Measurements from ENCODE around the gene ZNF598.

DNA sequence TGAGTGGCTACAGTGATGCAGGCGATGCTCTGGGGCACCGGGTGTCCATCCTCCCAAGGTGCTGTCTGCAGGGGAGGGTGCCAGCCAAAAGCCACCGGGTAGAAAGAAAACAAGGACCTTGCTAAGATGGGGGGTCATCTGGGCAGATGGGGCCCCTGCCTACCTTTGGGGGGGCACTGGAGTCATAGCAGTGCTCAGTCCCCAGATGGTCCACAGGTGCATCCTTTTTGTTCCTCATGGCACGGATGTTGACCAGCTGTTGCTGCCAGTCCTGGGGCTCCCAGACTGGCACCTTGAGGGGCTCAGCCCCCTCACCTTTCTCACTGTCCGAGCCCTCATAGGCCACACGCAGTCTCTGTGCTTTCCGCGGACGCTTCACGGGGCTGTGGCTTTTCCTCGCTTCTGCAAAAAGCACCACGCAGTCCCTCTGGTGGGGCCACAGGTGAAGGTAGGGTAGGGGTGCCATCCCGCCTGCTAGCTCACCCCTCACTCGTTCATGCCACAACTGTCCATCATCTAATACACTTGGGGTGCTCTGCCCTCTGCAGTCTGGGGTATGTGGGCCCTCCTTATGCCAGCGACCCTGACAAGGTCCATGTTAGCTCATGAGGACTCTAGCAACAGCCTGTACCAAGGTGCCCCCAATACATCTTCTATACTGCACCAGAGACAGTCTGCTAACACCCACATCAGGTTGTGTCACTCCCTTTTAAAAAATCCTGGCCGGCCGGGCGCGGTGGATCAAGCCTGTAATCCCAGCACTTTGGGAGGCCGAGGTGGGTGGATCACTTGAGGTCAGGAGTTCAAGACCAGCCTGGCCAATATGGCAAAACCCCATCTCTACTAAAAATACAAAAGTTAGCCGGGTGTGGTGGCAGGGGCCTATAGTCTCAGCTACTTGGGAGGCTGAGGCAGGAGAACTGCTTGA is 36.6 kb upstream of the ZNF598 start:
- TF ChIP-seq CTCF (IDR thresholded peaks at IDR 0.05) (no peak), POLR2A (IDR thresholded peaks at IDR 0.05) (no peak)
